Measurements from ENCODE around the gene SYCE3.

DNA sequence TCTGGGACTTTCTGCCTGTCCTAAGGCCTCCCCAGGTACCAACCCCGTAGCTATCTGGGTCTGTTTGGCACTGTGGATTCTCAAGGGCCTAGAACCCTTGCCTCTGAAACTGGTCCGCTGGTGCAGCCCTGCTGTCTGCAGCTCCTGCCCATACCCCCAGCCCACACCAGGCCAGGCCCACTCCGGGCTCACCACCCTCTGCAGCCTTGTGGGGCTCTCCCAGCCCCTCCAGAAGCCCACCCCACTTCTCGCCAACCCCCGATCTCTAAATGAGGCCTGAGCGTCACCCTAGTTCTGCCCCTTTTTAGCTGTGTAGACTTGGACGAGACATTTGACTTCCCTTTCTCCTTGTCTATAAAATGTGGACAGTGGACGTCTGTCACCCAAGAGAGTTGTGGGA is 12.3 kb downstream of the SYCE3 start:
- TF ChIP-seq, protein P1, sequence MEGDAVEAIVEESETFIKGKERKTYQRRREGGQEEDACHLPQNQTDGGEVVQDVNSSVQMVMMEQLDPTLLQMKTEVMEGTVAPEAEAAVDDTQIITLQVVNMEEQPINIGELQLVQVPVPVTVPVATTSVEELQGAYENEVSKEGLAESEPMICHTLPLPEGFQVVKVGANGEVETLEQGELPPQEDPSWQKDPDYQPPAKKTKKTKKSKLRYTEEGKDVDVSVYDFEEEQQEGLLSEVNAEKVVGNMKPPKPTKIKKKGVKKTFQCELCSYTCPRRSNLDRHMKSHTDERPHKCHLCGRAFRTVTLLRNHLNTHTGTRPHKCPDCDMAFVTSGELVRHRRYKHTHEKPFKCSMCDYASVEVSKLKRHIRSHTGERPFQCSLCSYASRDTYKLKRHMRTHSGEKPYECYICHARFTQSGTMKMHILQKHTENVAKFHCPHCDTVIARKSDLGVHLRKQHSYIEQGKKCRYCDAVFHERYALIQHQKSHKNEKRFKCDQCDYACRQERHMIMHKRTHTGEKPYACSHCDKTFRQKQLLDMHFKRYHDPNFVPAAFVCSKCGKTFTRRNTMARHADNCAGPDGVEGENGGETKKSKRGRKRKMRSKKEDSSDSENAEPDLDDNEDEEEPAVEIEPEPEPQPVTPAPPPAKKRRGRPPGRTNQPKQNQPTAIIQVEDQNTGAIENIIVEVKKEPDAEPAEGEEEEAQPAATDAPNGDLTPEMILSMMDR (IDR thresholded peaks at IDR 0.05; ENCODE audit: extremely low read depth in 1 of 2, insufficient read depth in 1 of 2, low read depth in 1 of 2, low read length in 2 of 2): no peak
- TF ChIP-seq FOS (IDR thresholded peaks at IDR 0.05; ENCODE audit: borderline replicate concordance, insufficient read depth, low read length) (no peak), POLR2A (IDR thresholded peaks at IDR 0.05; ENCODE audit: low read depth, low read length) (no peak), POLR2AphosphoS5 (IDR thresholded peaks at IDR 0.05; ENCODE audit: insufficient read depth, low read depth, low read length) (no peak), EZH2 (IDR thresholded peaks at IDR 0.05; ENCODE audit: borderline replicate concordance, low read depth, low read length, severe bottlenecking) (no peak), JUN (IDR thresholded peaks at IDR 0.05; ENCODE audit: borderline replicate concordance, insufficient read depth, insufficient read length, low read depth) (no peak), GATA2 (IDR thresholded peaks at IDR 0.05; ENCODE audit: insufficient read depth, insufficient read length, low read depth, low read length) (no peak), MYC (IDR thresholded peaks at IDR 0.05; ENCODE audit: low read depth, low read length) (no peak)
- TF ChIP-seq, protein P2, sequence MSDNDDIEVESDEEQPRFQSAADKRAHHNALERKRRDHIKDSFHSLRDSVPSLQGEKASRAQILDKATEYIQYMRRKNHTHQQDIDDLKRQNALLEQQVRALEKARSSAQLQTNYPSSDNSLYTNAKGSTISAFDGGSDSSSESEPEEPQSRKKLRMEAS (IDR thresholded peaks at IDR 0.05; ENCODE audit: insufficient read depth, insufficient read length): no peak
